ENCODE data around the gene S1PR3. TPM values are rescaled to one million over a fixed set of nuclear protein-coding genes. Genes with fewer than 3 reads are reported as not detected.

The S1PR3 gene
- total RNA-seq, 2 experiments from 2014 or later, result 0.47 TPM; not detected in 1

- H3K4me3 ChIP-seq (ENCODE audit: low read depth, low read length, poor library complexity, severe bottlenecking), result no peak overlapping the region
- H3K9me2 ChIP-seq (ENCODE audit: insufficient read depth, low read length), result no peaks in the 10 kb centered on the region
- intact Hi-C loops (cut with micrococcal nuclease; ENCODE audit: unreplicated experiment), result no loop called here
- H2AFZ ChIP-seq (ENCODE audit: low read length), result no peak overlapping the region
- H3K9me3 ChIP-seq (ENCODE audit: low read length), result no peaks in the 10 kb centered on the region
- H3K4me2 ChIP-seq (ENCODE audit: low read length), result no peak overlapping the region
- ChIA-PET CTCF (ENCODE audit: unreplicated experiment) (no interaction called here), POLR2A (interaction anchor here (0.6 kb wide), 1 partner anchor 361 kb away, joined by 4 read pairs; no protein-coding TSS in a partner anchor)
- no peak for TF ChIP-seq EZH2phosphoT487 (IDR thresholded peaks at IDR 0.05; ENCODE audit: borderline replicate concordance, low read depth, low read length)
- TF ChIP-seq, protein P1, sequence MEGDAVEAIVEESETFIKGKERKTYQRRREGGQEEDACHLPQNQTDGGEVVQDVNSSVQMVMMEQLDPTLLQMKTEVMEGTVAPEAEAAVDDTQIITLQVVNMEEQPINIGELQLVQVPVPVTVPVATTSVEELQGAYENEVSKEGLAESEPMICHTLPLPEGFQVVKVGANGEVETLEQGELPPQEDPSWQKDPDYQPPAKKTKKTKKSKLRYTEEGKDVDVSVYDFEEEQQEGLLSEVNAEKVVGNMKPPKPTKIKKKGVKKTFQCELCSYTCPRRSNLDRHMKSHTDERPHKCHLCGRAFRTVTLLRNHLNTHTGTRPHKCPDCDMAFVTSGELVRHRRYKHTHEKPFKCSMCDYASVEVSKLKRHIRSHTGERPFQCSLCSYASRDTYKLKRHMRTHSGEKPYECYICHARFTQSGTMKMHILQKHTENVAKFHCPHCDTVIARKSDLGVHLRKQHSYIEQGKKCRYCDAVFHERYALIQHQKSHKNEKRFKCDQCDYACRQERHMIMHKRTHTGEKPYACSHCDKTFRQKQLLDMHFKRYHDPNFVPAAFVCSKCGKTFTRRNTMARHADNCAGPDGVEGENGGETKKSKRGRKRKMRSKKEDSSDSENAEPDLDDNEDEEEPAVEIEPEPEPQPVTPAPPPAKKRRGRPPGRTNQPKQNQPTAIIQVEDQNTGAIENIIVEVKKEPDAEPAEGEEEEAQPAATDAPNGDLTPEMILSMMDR (conservative IDR thresholded peaks at IDR 0.05; ENCODE audit: low read length), result no peak
- no peaks in the 10 kb centered on the region for H3K36me3 ChIP-seq (ENCODE audit: insufficient read depth, low read length)
- H3K27ac ChIP-seq (ENCODE audit: low read depth, low read length, poor library complexity, severe bottlenecking), result no peak overlapping the region
- DNase-seq (ENCODE audit: low spot score), result no peak
- BruUV-seq (replicated peaks), result no TSS peak
- no peaks in the 10 kb centered on the region for H3K4me1 ChIP-seq (ENCODE audit: insufficient read depth, low read length, poor library complexity, severe bottlenecking)
- H3K79me2 ChIP-seq (ENCODE audit: insufficient read depth, low read depth, low read length), result no peaks in the 10 kb centered on the region
- H4K20me1 ChIP-seq (ENCODE audit: insufficient read depth, low read length), result no peaks in the 10 kb centered on the region
Measured at GRCh38 chr9:88945636-88946333, 45.5 kb upstream of the S1PR3 start.

- TF ChIP-seq, protein P1 (conservative IDR thresholded peaks at IDR 0.05; ENCODE audit: low read length), result no peak
- no peak for TF ChIP-seq EZH2phosphoT487 (IDR thresholded peaks at IDR 0.05; ENCODE audit: borderline replicate concordance, low read depth, low read length)
Measured at GRCh38 chr9:88947581-88948573, 43.4 kb upstream of the S1PR3 start.

More at GRCh38 chr9:88947581-88948573, 43.4 kb upstream of the S1PR3 start:
- H3K36me3 ChIP-seq (ENCODE audit: insufficient read depth, low read length), result no peaks in the 10 kb centered on the region
- H3K27ac ChIP-seq (ENCODE audit: low read depth, low read length, poor library complexity, severe bottlenecking), result no peak overlapping the region
- BruUV-seq (replicated peaks), result no TSS peak
- no peak overlapping the region for H3K4me3 ChIP-seq (ENCODE audit: low read depth, low read length, poor library complexity, severe bottlenecking)
- H4K20me1 ChIP-seq (ENCODE audit: insufficient read depth, low read length), result no peaks in the 10 kb centered on the region
- no peak for DNase-seq (ENCODE audit: low spot score)
- intact Hi-C loops (cut with micrococcal nuclease; ENCODE audit: unreplicated experiment), result no loop called here
- H2AFZ ChIP-seq (ENCODE audit: low read length), result no peak overlapping the region
- H3K9me3 ChIP-seq (ENCODE audit: low read length), result no peaks in the 10 kb centered on the region
- ChIA-PET POLR2A (no interaction called here), CTCF (ENCODE audit: unreplicated experiment) (no interaction called here)
- no peak overlapping the region for H3K4me2 ChIP-seq (ENCODE audit: low read length)
- no peaks in the 10 kb centered on the region for H3K79me2 ChIP-seq (ENCODE audit: insufficient read depth, low read depth, low read length)
- H3K9me2 ChIP-seq (ENCODE audit: insufficient read depth, low read length), result no peaks in the 10 kb centered on the region
- no peaks in the 10 kb centered on the region for H3K4me1 ChIP-seq (ENCODE audit: insufficient read depth, low read length, poor library complexity, severe bottlenecking)

Data from OCI-LY7 (cell line).